NCI-H524 (cell line): ENCODE results near the gene PLXNC1.
"Not testable (repeated sequence)": the region's sequence is repeated elsewhere in the genome, so short reads cannot be mapped to it uniquely, and the experiment has no call there.

Experiments used
- DNase-seq, 2 experiments: peaks; one replicate each; lab custom pipeline; 2025; lab: John Stamatoyannopoulos, UW

Gene PLXNC1

GRCh38 chr12:94297096-94297699 is 148.8 kb downstream of the PLXNC1 start:
- no peak for DNase-seq

- DNase-seq = no peak
Measured at GRCh38 chr12:94297876-94298505, 149.6 kb downstream of the PLXNC1 start.

- no peak for DNase-seq
Measured at GRCh38 chr12:94299846-94300245, 151.5 kb downstream of the PLXNC1 start.

GRCh38 chr12:94304012-94304411 is 155.6 kb downstream of the PLXNC1 start:
- DNase-seq = no peak

GRCh38 chr12:94304566-94305061 is 156.2 kb downstream of the PLXNC1 start:
- no peak for DNase-seq

GRCh38 chr12:94305130-94305957 is 157.0 kb downstream of the PLXNC1 start:
- DNase-seq = no peak

- no peak for DNase-seq
Measured at GRCh38 chr12:94308612-94309011, 160.2 kb downstream of the PLXNC1 start.

- DNase-seq = no peak
Measured at GRCh38 chr12:94309373-94309772, 161.0 kb downstream of the PLXNC1 start.

- DNase-seq = no peak
Measured at GRCh38 chr12:94312378-94312777, 164.0 kb downstream of the PLXNC1 start.

- not testable (repeated sequence) for DNase-seq
Measured at GRCh38 chr12:94316600-94316999, 168.2 kb downstream of the PLXNC1 start.

- DNase-seq = no peak
Measured at GRCh38 chr12:94318181-94318580, 169.8 kb downstream of the PLXNC1 start.

GRCh38 chr12:94320109-94320508 is 171.7 kb downstream of the PLXNC1 start:
- no peak for DNase-seq

- DNase-seq = no peak
Measured at GRCh38 chr12:94322346-94322745, 174.0 kb downstream of the PLXNC1 start.

- no peak for DNase-seq
Measured at GRCh38 chr12:94326234-94326633, 177.9 kb downstream of the PLXNC1 start.

- DNase-seq = no peak
Measured at GRCh38 chr12:94326727-94327126, 178.3 kb downstream of the PLXNC1 start.

- no peak for DNase-seq
Measured at GRCh38 chr12:94327809-94328208, 179.4 kb downstream of the PLXNC1 start.

GRCh38 chr12:94329366-94329765 is 181.0 kb downstream of the PLXNC1 start:
- no peak for DNase-seq

- DNase-seq = no peak
Measured at GRCh38 chr12:94333396-94333795, 185.0 kb downstream of the PLXNC1 start.

GRCh38 chr12:94336211-94336925 is 188.0 kb downstream of the PLXNC1 start:
- DNase-seq = no peak

- no peak for DNase-seq
Measured at GRCh38 chr12:94338006-94338794, 189.8 kb downstream of the PLXNC1 start.

- DNase-seq = no peak
Measured at GRCh38 chr12:94340573-94340972, 192.2 kb downstream of the PLXNC1 start.
